Keratinocyte (primary cell): ENCODE data around the gene SFTPD. TPM values are rescaled to one million over a fixed set of nuclear protein-coding genes. Genes with fewer than 3 reads are reported as not detected.

Experiments used
- DNase-seq: peaks from one replicate; pipeline ENCODE4 v3.0.0-alpha.2; 2011; ENCODE audit warnings: low read depth, missing footprints, low spot score
- FAIRE-seq: peaks from 2 replicates; lab custom pipeline; 2011; peaks lifted over from hg19 to GRCh38; lab: Jason Lieb, UNC
- H2AFZ ChIP-seq: 2 replicates; pipeline ENCODE4 v1.6.0; 2012; ENCODE audit warnings: low read length, control low read depth, inconsistent platforms; ENCODE audit not compliant: control insufficient read depth
- H3K27ac ChIP-seq: 2 replicates; pipeline ENCODE4 v1.5.1; 2011; ENCODE audit warnings: low read length; ENCODE audit not compliant: control insufficient read depth, insufficient read depth
- H3K27me3 ChIP-seq: 3 replicates; pipeline ENCODE4 v1.6.0; 2011; ENCODE audit warnings: low read length; ENCODE audit not compliant: control insufficient read depth, insufficient read depth; ENCODE audit errors: extremely low read depth
- H3K36me3 ChIP-seq, 2 experiments: 2 replicates in 1 of 2; 3 replicates in 1 of 2; pipeline ENCODE4 v1.5.1; 2011; ENCODE audit warnings: low read length in 2 of 2, mild to moderate bottlenecking in 1 of 2; ENCODE audit not compliant: control insufficient read depth in 2 of 2, insufficient read depth in 2 of 2; ENCODE audit errors: extremely low read depth in 1 of 2
- H3K4me1 ChIP-seq: 3 replicates; pipeline ENCODE4 v1.5.1; 2011; ENCODE audit warnings: low read length; ENCODE audit not compliant: control insufficient read depth, insufficient read depth; ENCODE audit errors: extremely low read depth
- H3K4me2 ChIP-seq: 3 replicates; pipeline ENCODE4 v1.6.0; 2011; ENCODE audit warnings: low read depth, low read length; ENCODE audit not compliant: control insufficient read depth, insufficient read depth; ENCODE audit errors: extremely low read depth
- H3K4me3 ChIP-seq, 3 experiments: fragments of 200-600 bp in 1 of 3; sonication (generic) in 1 of 3; 2 replicates in 2 of 3; 3 replicates in 1 of 3; pipeline ENCODE4 v1.5.1; 2011 to 2016; ENCODE audit warnings: low read length in 3 of 3, mild to moderate bottlenecking in 3 of 3, control low read depth in 2 of 3, inconsistent platforms in 1 of 3, low read depth in 1 of 3, mixed read lengths in 1 of 3, mixed run types in 1 of 3, moderate library complexity in 1 of 3; ENCODE audit not compliant: control insufficient read depth in 2 of 3, insufficient read depth in 2 of 3; ENCODE audit errors: extremely low read depth in 1 of 3
- H3K79me2 ChIP-seq: 2 replicates; pipeline ENCODE4 v1.6.0; 2012; ENCODE audit warnings: low read length; ENCODE audit not compliant: control insufficient read depth, insufficient read depth
- H3K9ac ChIP-seq: 3 replicates; pipeline ENCODE4 v1.6.0; 2011; ENCODE audit warnings: low read length; ENCODE audit not compliant: control insufficient read depth, insufficient read depth; ENCODE audit errors: extremely low read depth
- H3K9me1 ChIP-seq: 3 replicates; pipeline ENCODE4 v1.6.0; 2011; ENCODE audit warnings: low read length; ENCODE audit not compliant: control insufficient read depth, insufficient read depth; ENCODE audit errors: extremely low read depth
- H3K9me3 ChIP-seq: 2 replicates; pipeline ENCODE4 v1.5.1; 2012; ENCODE audit warnings: low read depth, low read length; ENCODE audit not compliant: control insufficient read depth
- H4K20me1 ChIP-seq: 3 replicates; pipeline ENCODE4 v1.6.0; 2011; ENCODE audit warnings: low read length; ENCODE audit not compliant: control insufficient read depth, insufficient read depth; ENCODE audit errors: extremely low read depth
- EZH2 ChIP-seq: IDR thresholded peaks from one replicate; pipeline ENCODE4 v1.6.1; 2012; ENCODE audit warnings: inconsistent platforms, mild to moderate bottlenecking, low read length, moderate library complexity
- dilution Hi-C: fragments of 300-500 bp; cut with MboI; formaldehyde crosslinking; loops from one replicate; pipeline ENCODE4 v1.7.0; 2020; ENCODE audit warnings: low sequenced_read_pairs; ENCODE audit not compliant: extremely low pct_ligation_motif_present
- polyA plus RNA-seq, 5 experiments: library from polyadenylated mRNA; depleted of rRNA in 3 of 5; stranded (reverse) in 3 of 5; stranded (forward) in 1 of 5; unstranded in 1 of 5; fragments of >200 nt; gene quantifications; 1 replicate in 1 of 5; 2 replicates in 3 of 5; 3 replicates in 1 of 5; pipeline versions ENCODE4 v1.2.1 to v1.2.3, GENCODE V29; 2011 to 2012; ENCODE audit warnings: missing spikeins in 2 of 5, low read depth in 1 of 5, low replicate concordance in 1 of 5
- TF ChIP-seq, protein P1 (sequence below), 3 experiments: IDR thresholded peaks in 1 of 3; conservative IDR thresholded peaks in 1 of 3; optimal IDR thresholded peaks in 1 of 3; 2 replicates in 2 of 3; 3 replicates in 1 of 3; pipeline versions ENCODE3 to v1.5.1; 2011; ENCODE audit warnings: low read length in 3 of 3, mild to moderate bottlenecking in 3 of 3, moderate library complexity in 2 of 3, control low read depth in 1 of 3, inconsistent platforms in 1 of 3; ENCODE audit not compliant: insufficient read depth in 2 of 3; ENCODE audit errors: extremely low read depth in 1 of 3

SFTPD gene
- polyA plus RNA-seq, 1 donor (not counting 4 experiments of a cell fraction or from before 2014, with no cell fraction given): 0.04 TPM

DNA sequence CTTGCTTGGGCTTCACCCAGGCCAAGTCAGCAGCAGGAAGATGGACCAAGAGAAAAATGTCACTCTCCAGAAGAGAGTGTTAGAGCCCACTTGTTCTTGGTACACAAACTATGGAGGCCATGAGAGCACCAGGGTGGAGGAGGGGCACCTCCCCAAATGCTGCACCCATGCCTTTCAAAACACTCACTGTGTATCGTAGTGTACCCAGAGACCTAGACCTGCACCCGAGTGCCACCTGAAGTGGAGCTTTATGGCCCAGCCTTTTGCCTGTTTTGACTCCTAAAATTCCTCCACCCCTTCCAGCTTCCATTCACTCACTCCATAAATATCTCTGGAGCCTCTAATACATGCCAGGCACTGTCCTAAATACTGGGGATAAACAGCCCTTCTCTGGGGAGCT, 5.0 kb downstream of the SFTPD start:
- no peaks in the 10 kb centered on the region for H4K20me1 ChIP-seq
- H3K4me1 ChIP-seq: no peaks in the 10 kb centered on the region
- no peak overlapping the region for H3K9ac ChIP-seq
- H3K4me3 ChIP-seq: no peak overlapping the region
- peaks cover 5% of the 10 kb centered on the region for H3K27me3 ChIP-seq
- no peak overlapping the region for H2AFZ ChIP-seq
- dilution Hi-C loops: no loop called here
- H3K27ac ChIP-seq: no peak overlapping the region
- H3K4me2 ChIP-seq: no peak overlapping the region
- H3K9me1 ChIP-seq: no peaks in the 10 kb centered on the region
- no peaks in the 10 kb centered on the region for H3K79me2 ChIP-seq
- TF ChIP-seq, protein P1, sequence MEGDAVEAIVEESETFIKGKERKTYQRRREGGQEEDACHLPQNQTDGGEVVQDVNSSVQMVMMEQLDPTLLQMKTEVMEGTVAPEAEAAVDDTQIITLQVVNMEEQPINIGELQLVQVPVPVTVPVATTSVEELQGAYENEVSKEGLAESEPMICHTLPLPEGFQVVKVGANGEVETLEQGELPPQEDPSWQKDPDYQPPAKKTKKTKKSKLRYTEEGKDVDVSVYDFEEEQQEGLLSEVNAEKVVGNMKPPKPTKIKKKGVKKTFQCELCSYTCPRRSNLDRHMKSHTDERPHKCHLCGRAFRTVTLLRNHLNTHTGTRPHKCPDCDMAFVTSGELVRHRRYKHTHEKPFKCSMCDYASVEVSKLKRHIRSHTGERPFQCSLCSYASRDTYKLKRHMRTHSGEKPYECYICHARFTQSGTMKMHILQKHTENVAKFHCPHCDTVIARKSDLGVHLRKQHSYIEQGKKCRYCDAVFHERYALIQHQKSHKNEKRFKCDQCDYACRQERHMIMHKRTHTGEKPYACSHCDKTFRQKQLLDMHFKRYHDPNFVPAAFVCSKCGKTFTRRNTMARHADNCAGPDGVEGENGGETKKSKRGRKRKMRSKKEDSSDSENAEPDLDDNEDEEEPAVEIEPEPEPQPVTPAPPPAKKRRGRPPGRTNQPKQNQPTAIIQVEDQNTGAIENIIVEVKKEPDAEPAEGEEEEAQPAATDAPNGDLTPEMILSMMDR (optimal IDR thresholded peaks at IDR 0.05 in 1 of 3, IDR thresholded peaks at IDR 0.05 in 1 of 3, conservative IDR thresholded peaks at IDR 0.05 in 1 of 3; ENCODE audit: extremely low read depth in 1 of 3, insufficient read depth in 2 of 3, low read length in 3 of 3): no peak
- no peak for TF ChIP-seq EZH2
- no peaks in the 10 kb centered on the region for H3K9me3 ChIP-seq
- H3K36me3 ChIP-seq: no peaks in the 10 kb centered on the region
- FAIRE-seq: no peak
- no peak for DNase-seq

- Histone ChIP-seq H3K36me3 (no peaks in the 10 kb centered on the region), H3K9ac (no peak overlapping the region), H3K9me3 (no peaks in the 10 kb centered on the region), H3K27me3 (no peaks in the 10 kb centered on the region), H3K4me2 (no peak overlapping the region), H3K4me1 (no peaks in the 10 kb centered on the region), H4K20me1 (no peaks in the 10 kb centered on the region), H3K4me3 (no peak overlapping the region), H3K27ac (no peak overlapping the region), H3K79me2 (no peaks in the 10 kb centered on the region), H3K9me1 (no peaks in the 10 kb centered on the region), H2AFZ (no peak overlapping the region)
- FAIRE-seq (no peak), DNase-seq (no peak)
- dilution Hi-C loops: no loop called here
- TF ChIP-seq, protein P1 (optimal IDR thresholded peaks at IDR 0.05 in 1 of 3, IDR thresholded peaks at IDR 0.05 in 1 of 3, conservative IDR thresholded peaks at IDR 0.05 in 1 of 3; ENCODE audit: extremely low read depth in 1 of 3, insufficient read depth in 2 of 3, low read length in 3 of 3): no peak
- no peak for TF ChIP-seq EZH2
Measured at GRCh38 chr10:79942261-79943185, 6.4 kb downstream of the SFTPD start.
